ENCODE measurements around the gene FAM3D.

FAM3D gene

DNA sequence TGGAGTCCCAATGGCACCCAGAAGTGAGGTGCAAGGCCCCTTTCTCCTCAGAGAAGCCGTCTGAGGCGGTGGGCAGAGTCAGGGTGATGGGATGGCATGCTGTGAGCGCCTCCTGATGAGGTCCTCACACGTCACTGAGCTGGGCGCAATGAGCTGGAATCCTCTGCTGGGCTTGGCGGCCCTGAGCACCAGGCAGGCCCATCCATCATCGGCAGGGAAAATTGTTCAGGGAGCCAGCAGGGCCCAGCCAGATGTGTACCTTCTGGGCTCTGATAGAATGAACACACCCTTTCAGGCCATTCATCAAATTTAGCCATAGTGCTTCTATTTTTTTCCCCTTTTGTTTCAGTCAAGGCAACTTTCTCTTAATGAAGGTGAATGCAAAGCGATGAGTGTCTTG is 43.7 kb downstream of the FAM3D start:
- Histone ChIP-seq H3K9me3 (ENCODE audit: control insufficient read depth, low read length) (no peaks in the 10 kb centered on the region), H3K4me1 (ENCODE audit: control insufficient read depth, insufficient read depth, low read length) (peaks cover 19% of the 10 kb centered on the region), H3K4me3 (ENCODE audit: insufficient read depth, low read depth, low read length) (no peak overlapping the region), H3K27ac (ENCODE audit: insufficient read depth, low read depth, low read length, poor library complexity, severe bottlenecking) (no peak overlapping the region), H3K36me3 (ENCODE audit: control insufficient read depth, insufficient read depth, low read length) (no peaks in the 10 kb centered on the region), H3K27me3 (ENCODE audit: control insufficient read depth, insufficient read depth, low read length, poor library complexity, severe bottlenecking) (no peaks in the 10 kb centered on the region)
- WGBS, 2 experiments = 84 to 90% methylated on average over 8 of the region's 8 CpGs

DNA sequence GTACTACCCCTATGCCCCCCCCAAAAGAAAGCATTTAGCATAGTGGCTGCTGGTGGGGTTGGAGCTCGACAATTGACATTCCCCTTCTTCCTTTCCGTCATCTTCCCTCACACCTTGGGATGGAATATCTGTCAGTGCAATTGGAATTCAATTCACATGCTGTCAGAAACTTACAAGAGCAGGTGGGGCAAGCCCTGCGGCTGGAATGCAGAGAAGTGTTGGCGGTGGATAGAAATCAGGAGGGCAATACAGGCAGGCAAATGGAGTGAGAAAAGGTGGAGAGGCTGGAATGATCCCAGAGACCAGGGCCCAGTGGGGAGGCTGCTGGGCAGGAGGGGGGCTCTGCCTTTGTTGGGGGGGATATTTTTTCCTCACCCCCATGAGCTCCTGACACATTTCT is 44.1 kb downstream of the FAM3D start:
- no peaks in the 10 kb centered on the region for H3K27me3 ChIP-seq (ENCODE audit: control insufficient read depth, insufficient read depth, low read length, poor library complexity, severe bottlenecking)
- WGBS, 2 experiments = 87 to 90% methylated on average over 4 of the region's 4 CpGs
- H3K4me3 ChIP-seq (ENCODE audit: insufficient read depth, low read depth, low read length) = no peak overlapping the region
- peaks cover 23% of the 10 kb centered on the region for H3K4me1 ChIP-seq (ENCODE audit: control insufficient read depth, insufficient read depth, low read length)
- H3K27ac ChIP-seq (ENCODE audit: insufficient read depth, low read depth, low read length, poor library complexity, severe bottlenecking) = no peak overlapping the region
- H3K9me3 ChIP-seq (ENCODE audit: control insufficient read depth, low read length) = no peaks in the 10 kb centered on the region
- H3K36me3 ChIP-seq (ENCODE audit: control insufficient read depth, insufficient read depth, low read length) = no peaks in the 10 kb centered on the region

DNA sequence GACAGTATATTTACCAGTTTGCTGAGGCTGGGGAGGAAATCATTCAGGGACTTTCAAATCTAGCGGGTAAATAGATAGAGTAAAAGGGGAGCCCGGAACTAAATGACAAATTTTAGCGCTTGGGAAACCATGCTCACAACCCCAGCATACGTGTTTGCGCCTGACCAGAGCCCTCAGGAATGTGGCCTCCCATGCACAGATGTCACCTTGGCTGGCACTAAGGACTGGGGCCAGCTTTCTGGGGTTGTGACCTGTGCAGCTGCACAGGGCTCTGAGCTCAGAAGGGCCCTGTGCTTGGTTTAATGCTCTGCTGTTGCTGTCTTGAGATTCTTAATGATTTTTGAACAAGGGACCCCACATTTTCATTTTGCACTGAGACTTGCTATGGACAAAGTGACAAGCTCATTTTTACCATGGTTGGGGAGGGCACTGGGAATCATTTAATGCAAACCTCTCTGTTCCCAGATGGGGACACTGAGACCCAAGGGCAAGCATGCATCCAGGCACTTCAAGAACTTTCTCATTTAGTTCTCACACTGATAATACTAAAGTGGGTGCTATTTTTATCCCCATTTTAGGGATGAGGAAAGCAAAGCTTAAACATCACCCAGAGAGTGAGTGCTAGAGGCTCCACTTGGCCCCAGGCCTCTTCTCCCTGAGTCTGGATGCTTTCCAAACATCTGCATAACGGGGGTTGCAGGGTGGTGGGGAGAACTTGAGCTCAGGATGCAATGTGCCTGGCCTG is 45.3 kb downstream of the FAM3D start:
- WGBS, 2 experiments = 89 to 94% methylated on average over 6 of the region's 6 CpGs
- peak overlapping the region; percentile 23 for H3K27ac ChIP-seq (ENCODE audit: insufficient read depth, low read depth, low read length, poor library complexity, severe bottlenecking)
- H3K27me3 ChIP-seq (ENCODE audit: control insufficient read depth, insufficient read depth, low read length, poor library complexity, severe bottlenecking) = no peaks in the 10 kb centered on the region
- H3K4me1 ChIP-seq (ENCODE audit: control insufficient read depth, insufficient read depth, low read length) = peaks cover 24% of the 10 kb centered on the region
- H3K9me3 ChIP-seq (ENCODE audit: control insufficient read depth, low read length) = no peaks in the 10 kb centered on the region
- no peaks in the 10 kb centered on the region for H3K36me3 ChIP-seq (ENCODE audit: control insufficient read depth, insufficient read depth, low read length)
- no peak overlapping the region for H3K4me3 ChIP-seq (ENCODE audit: insufficient read depth, low read depth, low read length)

- H3K27me3 ChIP-seq (ENCODE audit: control insufficient read depth, insufficient read depth, low read length, poor library complexity, severe bottlenecking) = no peaks in the 10 kb centered on the region
- H3K27ac ChIP-seq (ENCODE audit: insufficient read depth, low read depth, low read length, poor library complexity, severe bottlenecking) = no peak overlapping the region
- 92 to 96% methylated on average over 7 to 8 of the region's 8 CpGs for WGBS, 2 experiments
- no peak overlapping the region for H3K4me3 ChIP-seq (ENCODE audit: insufficient read depth, low read depth, low read length)
- no peaks in the 10 kb centered on the region for H3K9me3 ChIP-seq (ENCODE audit: control insufficient read depth, low read length)
- H3K36me3 ChIP-seq (ENCODE audit: control insufficient read depth, insufficient read depth, low read length) = no peaks in the 10 kb centered on the region
- peaks cover 16% of the 10 kb centered on the region for H3K4me1 ChIP-seq (ENCODE audit: control insufficient read depth, insufficient read depth, low read length)
These were observed 46.2 kb downstream of the FAM3D start for GRCh38 chr3:58620421-58620820.

- H3K36me3 ChIP-seq (ENCODE audit: control insufficient read depth, insufficient read depth, low read length) = no peaks in the 10 kb centered on the region
- no peak overlapping the region for H3K27ac ChIP-seq (ENCODE audit: insufficient read depth, low read depth, low read length, poor library complexity, severe bottlenecking)
- WGBS, 2 experiments = 36 to 41% methylated on average over 7 to 8 of the region's 8 CpGs
- no peaks in the 10 kb centered on the region for H3K9me3 ChIP-seq (ENCODE audit: control insufficient read depth, low read length)
- no peak overlapping the region for H3K4me3 ChIP-seq (ENCODE audit: insufficient read depth, low read depth, low read length)
- H3K4me1 ChIP-seq (ENCODE audit: control insufficient read depth, insufficient read depth, low read length) = peaks cover 12% of the 10 kb centered on the region
- no peaks in the 10 kb centered on the region for H3K27me3 ChIP-seq (ENCODE audit: control insufficient read depth, insufficient read depth, low read length, poor library complexity, severe bottlenecking)
These were observed 49.2 kb downstream of the FAM3D start for GRCh38 chr3:58617338-58617761.

DNA sequence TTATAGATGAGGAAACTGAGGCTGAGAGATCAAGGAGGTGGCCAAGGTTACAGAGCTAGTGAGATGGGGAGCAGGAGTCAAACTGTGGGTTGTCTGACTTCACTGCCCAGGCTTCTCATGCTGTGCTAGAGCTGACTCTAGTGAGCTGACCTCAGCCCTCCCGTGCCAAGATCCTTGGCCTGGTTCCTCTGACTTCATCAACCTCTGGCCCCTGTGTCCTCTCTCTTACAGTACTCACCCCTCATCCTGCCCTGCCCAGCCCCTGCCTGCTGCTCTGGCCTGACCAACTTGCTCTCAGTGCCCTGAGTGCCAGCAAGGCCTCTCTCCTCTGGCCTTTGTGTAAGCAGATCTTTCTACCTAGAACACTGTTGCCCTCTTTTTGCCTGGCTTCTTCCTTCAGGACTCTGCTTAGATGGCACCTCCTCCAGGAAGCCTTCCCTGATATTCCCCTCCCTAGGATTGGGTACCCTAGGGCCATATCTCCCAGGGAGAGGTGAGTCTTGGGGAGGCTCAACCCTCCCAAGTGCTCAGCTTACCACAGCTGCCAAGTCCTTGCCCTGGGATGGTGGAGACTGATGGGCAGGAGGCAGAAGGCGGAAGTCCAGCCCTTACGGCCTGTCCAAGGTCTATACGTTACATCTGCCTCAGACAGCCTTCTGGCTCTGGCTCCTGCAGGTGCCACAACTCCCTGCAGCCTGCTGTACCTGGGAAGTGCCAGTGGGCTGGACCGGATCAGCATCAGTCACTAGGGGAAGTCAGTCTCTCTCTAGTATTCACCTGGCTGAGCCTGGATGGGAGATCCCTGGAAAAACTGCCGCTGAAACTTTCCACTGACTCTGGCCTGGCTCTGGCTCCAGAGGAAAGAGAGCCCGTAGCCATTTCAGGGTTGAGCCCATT is 53.1 kb downstream of the FAM3D start:
- Histone ChIP-seq H3K27ac (ENCODE audit: insufficient read depth, low read depth, low read length, poor library complexity, severe bottlenecking) (no peak overlapping the region), H3K9me3 (ENCODE audit: control insufficient read depth, low read length) (no peaks in the 10 kb centered on the region), H3K4me3 (ENCODE audit: insufficient read depth, low read depth, low read length) (no peak overlapping the region), H3K4me1 (ENCODE audit: control insufficient read depth, insufficient read depth, low read length) (peaks cover 9% of the 10 kb centered on the region), H3K36me3 (ENCODE audit: control insufficient read depth, insufficient read depth, low read length) (no peaks in the 10 kb centered on the region), H3K27me3 (ENCODE audit: control insufficient read depth, insufficient read depth, low read length, poor library complexity, severe bottlenecking) (no peaks in the 10 kb centered on the region)
- 83 to 86% methylated on average over 7 of the region's 7 CpGs for WGBS, 2 experiments

DNA sequence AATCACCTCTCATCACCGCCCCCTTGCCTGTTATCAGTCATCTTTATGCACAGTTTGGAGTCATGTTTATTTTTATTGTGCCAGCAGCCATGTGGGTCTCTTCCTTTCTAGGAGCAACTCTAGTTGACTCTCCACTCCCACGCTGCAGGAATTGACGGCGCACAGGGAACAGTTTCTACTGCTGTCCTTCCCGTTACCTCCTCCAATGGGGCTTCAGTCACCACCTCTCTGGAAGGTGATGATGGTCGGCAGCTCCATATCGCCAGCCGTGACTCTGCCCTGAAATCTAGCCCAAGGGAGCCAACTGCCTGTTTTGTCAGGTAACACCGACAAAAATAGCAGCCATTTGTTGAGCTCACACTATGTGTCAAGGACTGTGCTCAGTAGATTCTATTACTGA is 53.7 kb downstream of the FAM3D start:
- Histone ChIP-seq H3K36me3 (ENCODE audit: control insufficient read depth, insufficient read depth, low read length) (no peaks in the 10 kb centered on the region), H3K4me3 (ENCODE audit: insufficient read depth, low read depth, low read length) (no peak overlapping the region), H3K4me1 (ENCODE audit: control insufficient read depth, insufficient read depth, low read length) (peaks cover 8% of the 10 kb centered on the region), H3K27me3 (ENCODE audit: control insufficient read depth, insufficient read depth, low read length, poor library complexity, severe bottlenecking) (no peaks in the 10 kb centered on the region), H3K9me3 (ENCODE audit: control insufficient read depth, low read length) (no peaks in the 10 kb centered on the region), H3K27ac (ENCODE audit: insufficient read depth, low read depth, low read length, poor library complexity, severe bottlenecking) (no peak overlapping the region)
- 95 to 97% methylated on average over 9 of the region's 9 CpGs for WGBS, 2 experiments

GRCh38 chr3:58609990-58610389 is 56.6 kb downstream of the FAM3D start:
- 92 to 93% methylated on average over 7 of the region's 7 CpGs for WGBS, 2 experiments
- no peaks in the 10 kb centered on the region for H3K9me3 ChIP-seq (ENCODE audit: control insufficient read depth, low read length)
- no peaks in the 10 kb centered on the region for H3K27me3 ChIP-seq (ENCODE audit: control insufficient read depth, insufficient read depth, low read length, poor library complexity, severe bottlenecking)
- H3K36me3 ChIP-seq (ENCODE audit: control insufficient read depth, insufficient read depth, low read length) = no peaks in the 10 kb centered on the region
- H3K4me1 ChIP-seq (ENCODE audit: control insufficient read depth, insufficient read depth, low read length) = no peaks in the 10 kb centered on the region
- no peak overlapping the region for H3K27ac ChIP-seq (ENCODE audit: insufficient read depth, low read depth, low read length, poor library complexity, severe bottlenecking)
- no peak overlapping the region for H3K4me3 ChIP-seq (ENCODE audit: insufficient read depth, low read depth, low read length)

GRCh38 chr3:58608648-58609047 is 57.9 kb downstream of the FAM3D start:
- WGBS, 2 experiments = 95 to 97% methylated on average over 5 of the region's 5 CpGs

DNA sequence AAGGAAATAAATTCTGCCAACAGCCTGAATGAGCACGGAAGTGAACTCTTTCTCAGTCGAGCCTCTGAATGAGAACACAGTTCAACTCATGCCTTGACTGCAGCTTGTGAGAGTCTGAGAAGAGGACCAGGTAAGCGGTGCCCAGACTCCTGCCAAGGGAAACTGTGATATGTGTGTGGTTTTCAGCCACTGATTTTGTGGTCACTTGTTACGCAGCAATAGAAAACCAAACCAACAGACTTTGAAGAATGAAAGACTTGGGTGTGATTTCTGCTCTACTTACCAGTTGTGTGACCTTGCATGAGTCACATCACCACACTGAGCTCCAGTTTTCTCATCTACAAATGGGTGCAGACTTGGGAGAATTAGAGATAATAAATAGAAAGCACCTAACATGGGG is 58.8 kb downstream of the FAM3D start:
- no peak overlapping the region for H3K27ac ChIP-seq (ENCODE audit: insufficient read depth, low read depth, low read length, poor library complexity, severe bottlenecking)
- H3K4me3 ChIP-seq (ENCODE audit: insufficient read depth, low read depth, low read length) = no peak overlapping the region
- no peaks in the 10 kb centered on the region for H3K9me3 ChIP-seq (ENCODE audit: control insufficient read depth, low read length)
- H3K36me3 ChIP-seq (ENCODE audit: control insufficient read depth, insufficient read depth, low read length) = no peaks in the 10 kb centered on the region
- H3K27me3 ChIP-seq (ENCODE audit: control insufficient read depth, insufficient read depth, low read length, poor library complexity, severe bottlenecking) = no peaks in the 10 kb centered on the region
- WGBS, 2 experiments = 94 to 96% methylated on average over 4 of the region's 4 CpGs
- H3K4me1 ChIP-seq (ENCODE audit: control insufficient read depth, insufficient read depth, low read length) = no peaks in the 10 kb centered on the region

More at GRCh38 chr3:58608648-58609047, 57.9 kb downstream of the FAM3D start:
- no peaks in the 10 kb centered on the region for H3K27me3 ChIP-seq (ENCODE audit: control insufficient read depth, insufficient read depth, low read length, poor library complexity, severe bottlenecking)
- no peak overlapping the region for H3K27ac ChIP-seq (ENCODE audit: insufficient read depth, low read depth, low read length, poor library complexity, severe bottlenecking)
- no peaks in the 10 kb centered on the region for H3K36me3 ChIP-seq (ENCODE audit: control insufficient read depth, insufficient read depth, low read length)
- H3K4me1 ChIP-seq (ENCODE audit: control insufficient read depth, insufficient read depth, low read length) = no peaks in the 10 kb centered on the region
- no peaks in the 10 kb centered on the region for H3K9me3 ChIP-seq (ENCODE audit: control insufficient read depth, low read length)
- no peak overlapping the region for H3K4me3 ChIP-seq (ENCODE audit: insufficient read depth, low read depth, low read length)

All from ectodermal cell (in vitro differentiated cells).